H1 (cell line): ENCODE measurements around the gene LARP1. TPM values are rescaled to one million over a fixed set of nuclear protein-coding genes. Genes with fewer than 3 reads are reported as not detected.

Source experiments
- CTCF ChIA-PET: fragments of 300-600 bp; sonication (Branson Sonifier 250); formaldehyde crosslinking; loops from one replicate; lab custom pipeline; 2021; ENCODE audit not compliant: partially characterized antibody; lab: Charles Lee
- POLR2A ChIA-PET: fragments of 300-600 bp; sonication (Branson Sonifier 250); formaldehyde crosslinking; loops from one replicate; lab custom pipeline; 2021; ENCODE audit warnings: inconsistent platforms; ENCODE audit not compliant: partially characterized antibody; lab: Charles Lee
- DNase-seq, 2 experiments: peaks; one replicate each; pipeline versions ENCODE4 v3.0.0 to v3.0.0-alpha.2; 2010 to 2022; ENCODE audit warnings: low spot score in 2 of 2, low read depth in 1 of 2, mixed read lengths in 1 of 2
- FAIRE-seq: peaks from 2 replicates; lab custom pipeline; 2011; peaks lifted over from hg19 to GRCh38; lab: Jason Lieb, UNC
- H2AFZ ChIP-seq: 2 replicates; pipeline ENCODE4 v1.8.1; 2012; ENCODE audit warnings: low read length, inconsistent platforms
- H2AK5ac ChIP-seq: 2 replicates; pipeline ENCODE4 v1.6.1; 2013; ENCODE audit warnings: low read depth, low read length
- H2BK120ac ChIP-seq: replicated peaks from 2 replicates; pipeline ENCODE3; 2013; ENCODE audit warnings: low read depth, low read length, inconsistent platforms
- H2BK12ac ChIP-seq: 2 replicates; pipeline ENCODE4 v1.6.1; 2013; ENCODE audit warnings: low read depth, low read length
- H2BK15ac ChIP-seq: 2 replicates; pipeline ENCODE4 v1.6.1; 2013; ENCODE audit warnings: low read length
- H2BK20ac ChIP-seq: 2 replicates; pipeline ENCODE4 v1.6.1; 2013; ENCODE audit warnings: low read length
- H2BK5ac ChIP-seq: 2 replicates; pipeline ENCODE4 v1.6.1; 2013; ENCODE audit warnings: low read depth, low read length
- H3K14ac ChIP-seq: 2 replicates; pipeline ENCODE4 v1.6.1; 2013; ENCODE audit warnings: inconsistent platforms; ENCODE audit not compliant: insufficient read length
- H3K18ac ChIP-seq: 2 replicates; pipeline ENCODE4 v1.6.1; 2013; ENCODE audit warnings: low read length; ENCODE audit errors: extremely low read depth
- H3K23ac ChIP-seq: 2 replicates; pipeline ENCODE4 v1.6.1; 2013; ENCODE audit warnings: inconsistent platforms; ENCODE audit not compliant: insufficient read length
- H3K23me2 ChIP-seq: 2 replicates; pipeline ENCODE4 v1.6.1; 2013; ENCODE audit warnings: low read depth, low read length
- H3K27ac ChIP-seq: 2 replicates; pipeline ENCODE4 v1.6.1; 2011; ENCODE audit warnings: low read depth, low read length, inconsistent platforms
- H3K27me3 ChIP-seq, 4 experiments: replicated peaks in 1 of 4; 1 replicate in 1 of 4; 2 replicates in 3 of 4; pipeline versions ENCODE4 v1.6.1 to v1.8.1; 2011 to 2013; ENCODE audit warnings: low read length in 3 of 4, mild to moderate bottlenecking in 3 of 4, inconsistent platforms in 2 of 4, mixed read lengths in 2 of 4, moderate library complexity in 1 of 4; ENCODE audit not compliant: control insufficient read depth in 3 of 4, insufficient read depth in 3 of 4; ENCODE audit errors: extremely low read depth in 1 of 4
- H3K36me3 ChIP-seq, 4 experiments: 2 replicates each; pipeline versions ENCODE4 v1.6.1 to v1.8.1; 2011 to 2013; ENCODE audit warnings: mild to moderate bottlenecking in 4 of 4, low read length in 3 of 4, moderate library complexity in 2 of 4, control low read depth in 1 of 4, inconsistent platforms in 1 of 4; ENCODE audit not compliant: insufficient read depth in 4 of 4, control insufficient read depth in 2 of 4
- H3K4ac ChIP-seq: replicated peaks from 2 replicates; pipeline ENCODE3; 2013; ENCODE audit warnings: low read length, low read depth, mixed read lengths, inconsistent platforms; ENCODE audit not compliant: insufficient read length
- H3K4me1 ChIP-seq, 4 experiments: replicated peaks in 1 of 4; 1 replicate in 1 of 4; 2 replicates in 3 of 4; pipeline versions ENCODE4 v1.6.1 to v1.8.1; 2011 to 2013; ENCODE audit warnings: low read length in 3 of 4, inconsistent platforms in 2 of 4, mixed read lengths in 1 of 4; ENCODE audit not compliant: insufficient read depth in 4 of 4, control insufficient read depth in 3 of 4
- H3K4me2 ChIP-seq, 2 experiments: 2 replicates each; pipeline versions ENCODE4 v1.6.1 to v1.8.1; 2011 to 2013; ENCODE audit warnings: low read depth in 2 of 2, low read length in 2 of 2, control low read depth in 1 of 2, inconsistent platforms in 1 of 2, mild to moderate bottlenecking in 1 of 2; ENCODE audit not compliant: insufficient read depth in 1 of 2
- H3K4me3 ChIP-seq, 4 experiments: fragments of 200-600, 300-600 bp in 1 of 4; sonication (generic), shearing (Covaris generic), sonication (Bioruptor Twin) in 1 of 4; 2 replicates each; pipeline versions ENCODE4 v1.5.1 to v1.8.1; 2011 to 2016; ENCODE audit warnings: low read length in 4 of 4, low read depth in 3 of 4, control low read depth in 2 of 4, inconsistent platforms in 2 of 4, mild to moderate bottlenecking in 2 of 4, mixed read lengths in 1 of 4, moderate library complexity in 1 of 4; ENCODE audit not compliant: insufficient read depth in 2 of 4; ENCODE audit errors: extremely low read depth in 1 of 4
- H3K56ac ChIP-seq: replicated peaks from 2 replicates; pipeline ENCODE3; 2013; ENCODE audit warnings: low read depth, mild to moderate bottlenecking, mixed read lengths, low read length, inconsistent platforms; ENCODE audit not compliant: insufficient read length
- H3K79me1 ChIP-seq: 2 replicates; pipeline ENCODE4 v1.6.1; 2013; ENCODE audit warnings: low read depth, low read length, control low read depth
- H3K79me2 ChIP-seq, 2 experiments: 2 replicates each; pipeline versions ENCODE4 v1.6.1 to v1.8.1; 2012 to 2013; ENCODE audit warnings: low read length in 2 of 2, mild to moderate bottlenecking in 2 of 2, inconsistent platforms in 1 of 2; ENCODE audit not compliant: insufficient read depth in 2 of 2, control insufficient read depth in 1 of 2
- H3K9ac ChIP-seq, 4 experiments: replicated peaks in 1 of 4; 1 replicate in 1 of 4; 2 replicates in 3 of 4; pipeline versions ENCODE4 v1.6.1 to v1.8.1; 2011 to 2013; ENCODE audit warnings: low read depth in 3 of 4, low read length in 3 of 4, control low read depth in 2 of 4, mild to moderate bottlenecking in 2 of 4, moderate library complexity in 2 of 4, inconsistent platforms in 1 of 4; ENCODE audit errors: extremely low read depth in 1 of 4
- H3K9me3 ChIP-seq, 2 experiments: 2 replicates each; pipeline versions ENCODE4 v1.6.1 to v1.8.1; 2012 to 2013; ENCODE audit warnings: mild to moderate bottlenecking in 2 of 2, moderate library complexity in 2 of 2, control low read depth in 1 of 2, inconsistent platforms in 1 of 2, low read depth in 1 of 2, low read length in 1 of 2, mixed read lengths in 1 of 2; ENCODE audit not compliant: insufficient read depth in 2 of 2
- H4K20me1 ChIP-seq, 2 experiments: replicated peaks in 1 of 2; 2 replicates each; pipeline versions ENCODE3 to v1.8.1; 2011 to 2013; ENCODE audit warnings: inconsistent platforms in 2 of 2, low read length in 2 of 2, mild to moderate bottlenecking in 1 of 2; ENCODE audit not compliant: insufficient read depth in 2 of 2, control insufficient read depth in 1 of 2
- H4K5ac ChIP-seq: 2 replicates; pipeline ENCODE4 v1.6.1; 2013; ENCODE audit warnings: low read length, low read depth, mixed read lengths, inconsistent platforms; ENCODE audit not compliant: insufficient read length
- H4K8ac ChIP-seq: 2 replicates; pipeline ENCODE4 v1.8.0; 2013; ENCODE audit warnings: mild to moderate bottlenecking, moderate library complexity, low read length, inconsistent platforms; ENCODE audit not compliant: insufficient read depth; ENCODE audit errors: extremely low read depth
- H4K91ac ChIP-seq: replicated peaks from 2 replicates; pipeline ENCODE3; 2013; ENCODE audit warnings: low read length, mixed read lengths, inconsistent platforms; ENCODE audit not compliant: insufficient read length
- CBX5 ChIP-seq: fragments of 300-800, 300-1000 bp; sonication (generic); IDR thresholded peaks from 2 replicates; pipeline ENCODE4 v1.7.1; 2016; ENCODE audit warnings: antibody characterized with exemption, low read length, low read depth
- CEBPB ChIP-seq: IDR thresholded peaks from 2 replicates; pipeline ENCODE4 v1.6.1; 2012; ENCODE audit warnings: low read depth, low read length
- HDAC2 ChIP-seq, 2 experiments: fragments of 300-600 bp in 1 of 2; sonication (generic) in 1 of 2; IDR thresholded peaks; 2 replicates each; pipeline ENCODE4 v1.6.1; 2011 to 2012; ENCODE audit warnings: low read depth in 2 of 2, low read length in 2 of 2, mild to moderate bottlenecking in 2 of 2, moderate library complexity in 2 of 2, borderline replicate concordance in 1 of 2, inconsistent platforms in 1 of 2
- KDM1A ChIP-seq: fragments of 200-600, 300-600 bp; sonication (generic); IDR thresholded peaks from 2 replicates; pipeline ENCODE4 v1.7.1; 2016; ENCODE audit warnings: mild to moderate bottlenecking, low read length, borderline replicate concordance
- WGBS, 2 experiments: shearing (Covaris generic) in 1 of 2; methylation state at CpG; one replicate each; pipeline versions ENCODE4 v1.1.6 to v1.1.7; 2013 to 2015; ENCODE audit warnings: low lambda C conversion rate in 2 of 2, mixed read lengths in 2 of 2, inconsistent platforms in 1 of 2, low coverage in 1 of 2, missing lambda C conversion rate in 1 of 2; ENCODE audit not compliant: insufficient replicate concordance in 2 of 2, insufficient coverage in 1 of 2, insufficient read length in 1 of 2; ENCODE audit errors: extremely low coverage in 1 of 2, missing lambda C conversion rate in 1 of 2; 5-methylcytosine and 5-hydroxymethylcytosine counted together
- polyA plus RNA-seq, 7 experiments: library from polyadenylated mRNA; depleted of rRNA in 3 of 7; stranded (reverse) in 5 of 7; unstranded in 2 of 7; fragments of >200 nt in 5 of 7; fragments of 200-250 nt in 2 of 7; gene quantifications; 1 replicate in 5 of 7; 2 replicates in 1 of 7; 4 replicates in 1 of 7; pipeline versions ENCODE4 v1.2.1 to v1.2.3, GENCODE V29; 2011 to 2013; ENCODE audit warnings: missing spikeins in 2 of 7, mixed read lengths in 2 of 7
- total RNA-seq: library from RNA; stranded (reverse); fragmentation: NEBNext Ultra II Directional; extraction: Animal tissue kit (Norgen Biotek cat#: 25700); gene quantifications from 2 replicates; pipeline ENCODE4 v1.2.1, GENCODE V29; 2021

The LARP1 gene
- total and polyA plus RNA-seq, 2 of the 8 experiments (the other 6 are each of a cell fraction or from before 2014, with no cell fraction given), result 106 to 422 TPM

- Histone ChIP-seq H3K4me2 (peak overlapping the region; percentile 65 to 67), H3K4me1 (peaks cover 12 to 33% (median 24%) of the 10 kb centered on the region in 4 experiments), H4K8ac (no peak overlapping the region), H2AFZ (no peak overlapping the region), H2BK12ac (no peak overlapping the region), H2BK120ac (peak overlapping the region; percentile 61), H3K14ac (no peak overlapping the region), H3K18ac (no peak overlapping the region; the same call in 1 of the 2 replicates), H4K5ac (no peak overlapping the region), H3K9ac (peak overlapping the region in 1 of 4 experiments; percentile 8; a peak in 1 of 7 replicates), H3K23me2 (peaks cover 8% of the 10 kb centered on the region), H2BK5ac (no peak overlapping the region), H3K56ac (no peak overlapping the region), H3K23ac (no peak overlapping the region), H3K79me2 (peaks cover 0 to 19% of the 10 kb centered on the region in 2 experiments; a peak in 2 of 4 replicates), H2BK15ac (no peak overlapping the region), H3K4me3 (peak overlapping the region in 1 of 4 experiments; percentile 51; a peak in 2 of 8 replicates), H3K9me3 (no peaks in the 10 kb centered on the region), H3K27me3 (no peaks in the 10 kb centered on the region), H3K27ac (no peak overlapping the region), H2AK5ac (no peak overlapping the region), H4K20me1 (no peaks in the 10 kb centered on the region), H4K91ac (peak overlapping the region; percentile 0), H2BK20ac (no peak overlapping the region), H3K4ac (peak overlapping the region; percentile 57), H3K36me3 (no peaks in the 10 kb centered on the region), H3K79me1 (peaks cover 3% of the 10 kb centered on the region)
- WGBS, 2 experiments, result 66% methylated on average over 2 of the region's 2 CpGs; no CpG with 5 or more reads in 1 of the 2 experiments
- TF ChIP-seq CBX5 (no peak), KDM1A (peak; percentile 89), CEBPB (no peak), HDAC2 (IDR thresholded peaks at IDR 0.05; ENCODE audit: borderline replicate concordance in 1 of 2, low read depth in 2 of 2, low read length in 2 of 2) (peak in 1 of 2 experiments; percentile 39; a peak in 1 of 4 replicates)
- no peak for DNase-seq
- no peak for FAIRE-seq
- ChIA-PET CTCF (interaction anchor here (0.6 to 5.2 kb wide), 13 partner anchors 10 to 249 kb away, joined by 3 to 27 read pairs (median 4); no protein-coding TSS in a partner anchor), POLR2A (interaction anchor here (0.6 to 5.7 kb wide), 16 partner anchors 8 to 671 kb away, joined by 3 to 29 read pairs (median 3); no protein-coding TSS in a partner anchor)
Observed at GRCh38 chr5:154713615-154714125, 41.5 kb upstream of the LARP1 start.
